ENCODE data around the gene PPRC1.

Gene PPRC1

DNA sequence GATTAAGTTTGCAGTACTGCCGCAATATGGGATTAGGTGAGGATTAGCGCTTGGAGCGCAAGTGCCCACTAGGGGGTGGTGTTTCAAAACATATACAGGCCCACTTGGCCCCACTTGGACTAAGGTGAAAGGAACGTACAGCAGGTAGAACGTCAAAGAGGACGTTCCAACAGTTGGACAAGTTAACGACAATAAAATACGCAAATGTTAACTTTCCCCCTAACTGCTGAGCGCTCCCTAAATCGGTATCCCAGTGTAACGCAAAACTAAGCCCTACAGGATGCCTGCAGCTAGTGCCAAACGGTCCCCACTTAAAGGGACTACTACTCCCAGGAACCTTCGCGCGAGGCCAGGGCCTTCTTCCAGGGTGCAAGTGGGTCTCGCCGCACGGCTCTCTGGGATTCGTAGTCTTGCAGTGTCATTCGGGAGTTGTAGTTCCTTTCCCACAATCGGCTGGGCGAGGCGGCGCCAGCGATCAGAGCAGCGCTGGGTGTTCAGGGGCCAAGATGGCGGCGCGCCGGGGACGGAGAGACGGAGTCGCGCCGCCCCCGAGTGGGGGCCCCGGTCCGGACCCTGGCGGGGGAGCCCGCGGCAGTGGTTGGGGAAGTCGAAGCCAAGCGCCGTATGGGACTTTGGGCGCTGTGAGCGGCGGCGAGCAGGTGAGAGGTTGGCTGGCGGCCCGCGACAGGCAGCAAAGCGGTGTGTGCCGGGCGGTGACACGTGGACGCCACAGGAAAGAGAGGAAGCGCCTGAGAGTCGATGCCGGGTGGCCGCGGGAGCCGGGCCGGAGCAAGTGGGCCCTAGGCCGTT lies at the start of gene PPRC1:
PPRC1 (plus strand) TSS at position 478 of the 810 bp plus-strand sequence; CDS start at position 507, 29 bp downstream.
- peak within 1 kb of the TSS; percentile 98 for H3K9ac ChIP-seq (ENCODE audit: low read length)
- no peaks in the 10 kb centered on the region for H3K9me3 ChIP-seq (ENCODE audit: control insufficient read depth, insufficient read depth, low read depth, low read length)
- no peaks in the 10 kb centered on the region for H3K27me3 ChIP-seq (ENCODE audit: control insufficient read depth, insufficient read depth, low read length)
- H3K4me1 ChIP-seq (ENCODE audit: control insufficient read depth, insufficient read depth, low read length): peaks cover 15% of the 10 kb centered on the region
- H3K27ac ChIP-seq (ENCODE audit: low read depth, low read length): peak within 1 kb of the TSS; percentile 94
- H3K36me3 ChIP-seq (ENCODE audit: control insufficient read depth, insufficient read depth, low read length): peaks cover 4% of the 10 kb centered on the region
- peak within 1 kb of the TSS; percentile 67 for H3K4me3 ChIP-seq (ENCODE audit: low read depth, low read length)

DNA sequence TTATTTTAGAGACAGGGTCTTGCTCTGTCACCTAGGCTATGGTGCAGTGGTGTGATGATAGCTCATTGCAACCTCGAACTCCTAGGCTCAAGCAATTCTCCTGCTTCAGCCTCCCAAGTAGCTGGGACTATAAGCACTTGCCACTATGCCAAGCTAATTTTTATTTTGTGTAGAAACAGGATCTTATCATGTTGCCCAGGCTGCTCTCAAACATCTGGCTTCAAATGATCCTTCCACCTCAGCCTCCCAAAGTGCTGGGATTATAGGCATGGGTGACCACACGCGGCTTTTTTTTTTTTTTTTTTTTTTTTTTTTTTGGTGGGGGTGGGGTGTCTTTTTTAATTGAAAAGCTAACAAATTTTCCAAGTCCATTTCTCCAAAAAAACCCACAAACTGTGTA lies 49.3 kb upstream of the PPRC1 start:
- Histone ChIP-seq H3K9ac (ENCODE audit: low read length) (no peak overlapping the region), H3K27ac (ENCODE audit: low read depth, low read length) (no peak overlapping the region), H3K9me3 (ENCODE audit: control insufficient read depth, insufficient read depth, low read depth, low read length) (no peaks in the 10 kb centered on the region), H3K27me3 (ENCODE audit: control insufficient read depth, insufficient read depth, low read length) (no peaks in the 10 kb centered on the region), H3K36me3 (ENCODE audit: control insufficient read depth, insufficient read depth, low read length) (0 out of 2 replicates have a peak, but pooled peaks cover 3% of the 10 kb centered on the region), H3K4me3 (ENCODE audit: low read depth, low read length) (no peak overlapping the region), H3K4me1 (ENCODE audit: control insufficient read depth, insufficient read depth, low read length) (no peaks in the 10 kb centered on the region)

- Histone ChIP-seq H3K4me3 (ENCODE audit: low read depth, low read length) (no peak overlapping the region), H3K36me3 (ENCODE audit: control insufficient read depth, insufficient read depth, low read length) (0 out of 2 replicates have a peak, but pooled peaks cover 5% of the 10 kb centered on the region), H3K9ac (ENCODE audit: low read length) (no peak overlapping the region), H3K9me3 (ENCODE audit: control insufficient read depth, insufficient read depth, low read depth, low read length) (no peaks in the 10 kb centered on the region), H3K4me1 (ENCODE audit: control insufficient read depth, insufficient read depth, low read length) (no peaks in the 10 kb centered on the region), H3K27ac (ENCODE audit: low read depth, low read length) (no peak overlapping the region), H3K27me3 (ENCODE audit: control insufficient read depth, insufficient read depth, low read length) (no peaks in the 10 kb centered on the region)
Measured at GRCh38 chr10:102085336-102085735, 47.5 kb upstream of the PPRC1 start.

DNA sequence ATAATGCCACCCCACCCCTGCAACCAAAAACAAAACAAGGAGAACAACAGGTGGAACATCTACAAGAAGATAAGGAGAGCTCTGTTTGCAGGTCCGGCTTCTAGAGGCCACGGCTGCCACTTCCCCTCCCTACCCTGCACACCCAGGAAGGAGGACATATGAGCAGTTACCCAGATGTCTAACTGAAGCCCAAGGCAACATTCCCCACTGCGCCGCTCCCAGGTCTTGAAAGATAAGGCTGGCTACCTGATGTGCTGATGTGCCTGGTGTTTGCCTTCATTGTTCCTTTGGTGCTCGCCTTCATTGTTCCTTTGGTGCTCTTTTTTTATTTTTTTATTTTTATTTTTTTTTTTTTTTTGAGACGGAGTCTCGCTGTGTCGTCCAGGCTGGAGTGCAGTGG lies 46.6 kb upstream of the PPRC1 start:
- no peaks in the 10 kb centered on the region for H3K27me3 ChIP-seq (ENCODE audit: control insufficient read depth, insufficient read depth, low read length)
- 0 out of 2 replicates have a peak, but pooled peaks cover 5% of the 10 kb centered on the region for H3K36me3 ChIP-seq (ENCODE audit: control insufficient read depth, insufficient read depth, low read length)
- H3K4me3 ChIP-seq (ENCODE audit: low read depth, low read length): no peak overlapping the region
- H3K9me3 ChIP-seq (ENCODE audit: control insufficient read depth, insufficient read depth, low read depth, low read length): no peaks in the 10 kb centered on the region
- H3K27ac ChIP-seq (ENCODE audit: low read depth, low read length): no peak overlapping the region
- no peak overlapping the region for H3K9ac ChIP-seq (ENCODE audit: low read length)
- no peaks in the 10 kb centered on the region for H3K4me1 ChIP-seq (ENCODE audit: control insufficient read depth, insufficient read depth, low read length)

- Histone ChIP-seq H3K9me3 (ENCODE audit: control insufficient read depth, insufficient read depth, low read depth, low read length) (no peaks in the 10 kb centered on the region), H3K27ac (ENCODE audit: low read depth, low read length) (no peak overlapping the region), H3K27me3 (ENCODE audit: control insufficient read depth, insufficient read depth, low read length) (no peaks in the 10 kb centered on the region), H3K36me3 (ENCODE audit: control insufficient read depth, insufficient read depth, low read length) (0 out of 2 replicates have a peak, but pooled peaks cover 3% of the 10 kb centered on the region), H3K4me3 (ENCODE audit: low read depth, low read length) (no peak overlapping the region), H3K9ac (ENCODE audit: low read length) (no peak overlapping the region), H3K4me1 (ENCODE audit: control insufficient read depth, insufficient read depth, low read length) (no peaks in the 10 kb centered on the region)
Measured at GRCh38 chr10:102090772-102091171, 42.1 kb upstream of the PPRC1 start.

- H3K4me3 ChIP-seq (ENCODE audit: low read depth, low read length): no peak overlapping the region
- H3K36me3 ChIP-seq (ENCODE audit: control insufficient read depth, insufficient read depth, low read length): peaks cover 14% of the 10 kb centered on the region
- H3K27ac ChIP-seq (ENCODE audit: low read depth, low read length): no peak overlapping the region
- H3K9me3 ChIP-seq (ENCODE audit: control insufficient read depth, insufficient read depth, low read depth, low read length): no peaks in the 10 kb centered on the region
- no peaks in the 10 kb centered on the region for H3K27me3 ChIP-seq (ENCODE audit: control insufficient read depth, insufficient read depth, low read length)
- H3K9ac ChIP-seq (ENCODE audit: low read length): no peak overlapping the region
- no peaks in the 10 kb centered on the region for H3K4me1 ChIP-seq (ENCODE audit: control insufficient read depth, insufficient read depth, low read length)
Measured at GRCh38 chr10:102096449-102096848, 36.4 kb upstream of the PPRC1 start.

DNA sequence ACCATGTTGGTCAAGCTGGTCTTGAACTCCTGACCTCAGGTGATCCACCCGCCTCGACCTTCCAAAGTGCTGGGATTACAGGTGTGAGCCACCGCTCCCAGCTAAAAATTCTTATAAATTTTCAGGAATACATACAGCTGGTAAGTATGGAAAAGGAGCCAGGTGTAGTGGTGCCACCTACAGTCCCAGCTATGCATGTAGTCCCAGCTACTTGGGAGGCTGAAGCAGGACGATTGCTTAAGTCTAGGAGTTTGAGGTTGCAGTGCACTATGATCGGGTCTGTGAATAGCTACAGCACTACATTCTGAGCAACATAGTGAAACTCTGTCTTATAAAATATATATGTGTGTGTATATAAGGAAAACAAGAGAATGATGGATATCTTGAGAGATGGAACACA lies 31.7 kb upstream of the PPRC1 start:
- H3K27ac ChIP-seq (ENCODE audit: low read depth, low read length): no peak overlapping the region
- H3K4me1 ChIP-seq (ENCODE audit: control insufficient read depth, insufficient read depth, low read length): no peaks in the 10 kb centered on the region
- H3K27me3 ChIP-seq (ENCODE audit: control insufficient read depth, insufficient read depth, low read length): no peaks in the 10 kb centered on the region
- H3K9ac ChIP-seq (ENCODE audit: low read length): no peak overlapping the region
- peaks cover 44% of the 10 kb centered on the region for H3K36me3 ChIP-seq (ENCODE audit: control insufficient read depth, insufficient read depth, low read length)
- H3K9me3 ChIP-seq (ENCODE audit: control insufficient read depth, insufficient read depth, low read depth, low read length): no peaks in the 10 kb centered on the region
- H3K4me3 ChIP-seq (ENCODE audit: low read depth, low read length): no peak overlapping the region

GRCh38 chr10:102102421-102102820 lies 30.4 kb upstream of the PPRC1 start:
- Histone ChIP-seq H3K4me1 (ENCODE audit: control insufficient read depth, insufficient read depth, low read length) (no peaks in the 10 kb centered on the region), H3K9ac (ENCODE audit: low read length) (no peak overlapping the region), H3K4me3 (ENCODE audit: low read depth, low read length) (no peak overlapping the region), H3K36me3 (ENCODE audit: control insufficient read depth, insufficient read depth, low read length) (peaks cover 52% of the 10 kb centered on the region), H3K9me3 (ENCODE audit: control insufficient read depth, insufficient read depth, low read depth, low read length) (no peaks in the 10 kb centered on the region), H3K27ac (ENCODE audit: low read depth, low read length) (no peak overlapping the region), H3K27me3 (ENCODE audit: control insufficient read depth, insufficient read depth, low read length) (no peaks in the 10 kb centered on the region)

GRCh38 chr10:102106998-102107397 lies 25.8 kb upstream of the PPRC1 start:
- H3K36me3 ChIP-seq (ENCODE audit: control insufficient read depth, insufficient read depth, low read length): peaks cover 82% of the 10 kb centered on the region
- H3K4me1 ChIP-seq (ENCODE audit: control insufficient read depth, insufficient read depth, low read length): no peaks in the 10 kb centered on the region
- no peaks in the 10 kb centered on the region for H3K27me3 ChIP-seq (ENCODE audit: control insufficient read depth, insufficient read depth, low read length)
- H3K9me3 ChIP-seq (ENCODE audit: control insufficient read depth, insufficient read depth, low read depth, low read length): no peaks in the 10 kb centered on the region
- no peak overlapping the region for H3K27ac ChIP-seq (ENCODE audit: low read depth, low read length)
- no peak overlapping the region for H3K4me3 ChIP-seq (ENCODE audit: low read depth, low read length)
- H3K9ac ChIP-seq (ENCODE audit: low read length): no peak overlapping the region

GRCh38 chr10:102109166-102110116 lies 23.4 kb upstream of the PPRC1 start:
- Histone ChIP-seq H3K27ac (ENCODE audit: low read depth, low read length) (no peak overlapping the region), H3K9me3 (ENCODE audit: control insufficient read depth, insufficient read depth, low read depth, low read length) (no peaks in the 10 kb centered on the region), H3K4me1 (ENCODE audit: control insufficient read depth, insufficient read depth, low read length) (peaks cover 17% of the 10 kb centered on the region), H3K9ac (ENCODE audit: low read length) (no peak overlapping the region), H3K36me3 (ENCODE audit: control insufficient read depth, insufficient read depth, low read length) (peaks cover 67% of the 10 kb centered on the region), H3K27me3 (ENCODE audit: control insufficient read depth, insufficient read depth, low read length) (no peaks in the 10 kb centered on the region), H3K4me3 (ENCODE audit: low read depth, low read length) (no peak overlapping the region)

DNA sequence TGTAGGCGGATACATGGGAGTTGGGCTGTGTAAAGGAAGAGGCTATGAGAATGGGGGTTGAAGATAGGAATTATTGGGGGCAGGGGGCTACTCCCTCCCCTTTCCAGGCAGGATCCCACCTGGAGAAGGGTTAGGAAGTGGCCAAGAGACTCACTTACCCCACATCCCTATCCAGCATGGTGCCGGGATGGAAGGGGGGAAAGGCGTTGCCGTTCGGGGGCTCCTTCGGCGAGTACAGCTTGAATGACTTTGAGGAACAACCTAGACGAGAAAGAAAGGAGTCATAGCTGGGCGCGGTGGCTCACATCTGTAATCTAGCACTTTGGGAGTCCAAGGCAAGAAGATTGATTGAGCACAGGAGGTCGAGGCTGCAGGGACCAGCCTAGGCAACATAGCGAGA lies 21.6 kb upstream of the PPRC1 start:
- H3K9ac ChIP-seq (ENCODE audit: low read length): no peak overlapping the region
- no peak overlapping the region for H3K27ac ChIP-seq (ENCODE audit: low read depth, low read length)
- H3K36me3 ChIP-seq (ENCODE audit: control insufficient read depth, insufficient read depth, low read length): peaks cover 54% of the 10 kb centered on the region
- H3K9me3 ChIP-seq (ENCODE audit: control insufficient read depth, insufficient read depth, low read depth, low read length): no peaks in the 10 kb centered on the region
- H3K27me3 ChIP-seq (ENCODE audit: control insufficient read depth, insufficient read depth, low read length): no peaks in the 10 kb centered on the region
- H3K4me3 ChIP-seq (ENCODE audit: low read depth, low read length): no peak overlapping the region
- peaks cover 29% of the 10 kb centered on the region for H3K4me1 ChIP-seq (ENCODE audit: control insufficient read depth, insufficient read depth, low read length)

All from HUES6 (cell line).